ENCODE data around the gene ENC1. TPM values are rescaled to one million over a fixed set of nuclear protein-coding genes. Genes with fewer than 3 reads are reported as not detected.
A peak's percentile ranks its signal among the peaks of the same experiment; 100 is the strongest.

Gene ENC1
- total and polyA plus RNA-seq, 10 of the 15 experiments (the other 5 are each of a cell fraction or from before 2014, with no cell fraction given) = 8.2 to 55.5 (median 32.1) TPM

- peaks cover 5% of the 10 kb centered on the region; the same call in 1 of the 2 replicates for H3K79me2 ChIP-seq (ENCODE audit: control insufficient read depth, insufficient read depth, low read length)
- CTCF ChIA-PET = interaction anchor here (1.0 to 6.0 kb wide), 2 partner anchors 12 to 139 kb away, joined by 3 to 38 read pairs; partner anchors contain the start of gene ENC1
- no peak overlapping the region for H3K27ac ChIP-seq (ENCODE audit: control insufficient read depth, insufficient read depth)
Measured at GRCh38 chr5:74629326-74629725, 11.2 kb downstream of the ENC1 start.

GRCh38 chr5:74628359-74628758 is 12.2 kb downstream of the ENC1 start:
- Histone ChIP-seq H3K4me1 (ENCODE audit: control insufficient read depth, insufficient read depth, low read length) (peaks cover 25% of the 10 kb centered on the region), H3K27ac (ENCODE audit: control insufficient read depth, insufficient read depth) (no peak overlapping the region), H4K20me1 (ENCODE audit: control insufficient read depth, insufficient read depth) (no peaks in the 10 kb centered on the region), H3K9ac (ENCODE audit: control insufficient read depth, insufficient read depth, low read length) (no peak overlapping the region), H3K79me2 (ENCODE audit: control insufficient read depth, insufficient read depth, low read length) (peaks cover 5% of the 10 kb centered on the region; the same call in 1 of the 2 replicates), H3K36me3 (ENCODE audit: control insufficient read depth in 2 of 2, insufficient read depth in 2 of 2, low read length in 1 of 2) (peaks cover 0 to 3% of the 10 kb centered on the region in 2 experiments; a peak in 3 of 4 replicates), H2AFZ (ENCODE audit: control insufficient read depth, low read depth, low read length) (no peak overlapping the region), H3K9me3 (replicated peaks; ENCODE audit: control insufficient read depth, insufficient read depth, low read length) (no peaks in the 10 kb centered on the region; the same call in 2 of the 3 replicates), H3K4me2 (ENCODE audit: control insufficient read depth, insufficient read depth) (no peak overlapping the region), H3K4me3 (no peak overlapping the region), H3K27me3 (replicated peaks in 1 of 2; ENCODE audit: control insufficient read depth in 2 of 2, insufficient read depth in 2 of 2, low read length in 1 of 2) (no peaks in the 10 kb centered on the region)
- no peak for FAIRE-seq
- WGBS (ENCODE audit: insufficient coverage, insufficient replicate concordance, low lambda C conversion rate, missing lambda C conversion rate) = 77% methylated on average over 6 of the region's 6 CpGs
- RAD21 ChIA-PET (ENCODE audit: unreplicated experiment) = interaction anchor here (1.0 kb wide), 1 partner anchor 12 kb away, joined by 5 read pairs; the partner anchor contains the start of gene ENC1
- no TSS peak for BruUV-seq (replicated peaks)
- SMC1A ChIA-PET (ENCODE audit: uncharacterized antibody, unreplicated experiment) = interaction anchor here (3.6 kb wide), 1 partner anchor 10 kb away, joined by 28 read pairs; the partner anchor contains the start of gene ENC1
- intact Hi-C loops (cut with micrococcal nuclease; ENCODE audit: unreplicated experiment) = no loop called here
- POLR2A ChIA-PET = no interaction called here
- ATAC-seq = no peak
- CTCF ChIA-PET = interaction anchor here (0.9 kb wide), 1 partner anchor 590 kb away, joined by 3 read pairs; no protein-coding TSS in a partner anchor
- DNase-seq (ENCODE audit: low read depth, low spot score) = no peak
- in situ Hi-C loops (cut with MboI) = no loop called here
- TF ChIP-seq CTCF (IDR thresholded peaks at IDR 0.05 in 2 of 3, conservative IDR thresholded peaks at IDR 0.05 in 1 of 3; ENCODE audit: control insufficient read depth in 2 of 3, extremely low read depth in 1 of 3, insufficient read depth in 1 of 3, low read depth in 3 of 3, low read length in 3 of 3) = no peak
- 0 out of 2 replicates have a peak, but pooled peaks have one; percentile 20 for TF ChIP-seq MXI1 (IDR thresholded peaks at IDR 0.05; ENCODE audit: low read depth, low read length)
- TF ChIP-seq NFYB (IDR thresholded peaks at IDR 0.05; ENCODE audit: insufficient read depth, low read depth, low read length) = no peak
- no peak for TF ChIP-seq NBN (IDR thresholded peaks at IDR 0.05)
- TF ChIP-seq RELA (IDR thresholded peaks at IDR 0.05; ENCODE audit: borderline replicate concordance, partially characterized antibody) = no peak
- 0 out of 2 replicates have a peak, but pooled peaks have one; percentile 33 for TF ChIP-seq ZNF687 (IDR thresholded peaks at IDR 0.05)
- TF ChIP-seq BHLHE40 (IDR thresholded peaks at IDR 0.05; ENCODE audit: borderline replicate concordance in 1 of 2, low read depth in 2 of 2, low read length in 1 of 2) = peak in 1 of 2 experiments; percentile 34; a peak in 1 of 4 replicates
- TF ChIP-seq YBX1 (IDR thresholded peaks at IDR 0.05) = no peak
- TF ChIP-seq ZNF622 (IDR thresholded peaks at IDR 0.05) = no peak

More at GRCh38 chr5:74629326-74629725, 11.2 kb downstream of the ENC1 start:
- ChIA-PET POLR2A (interaction anchor here (1.3 kb wide), 1 partner anchor 9 kb away, joined by 3 read pairs; no protein-coding TSS in a partner anchor), RAD21 (ENCODE audit: unreplicated experiment) (interaction anchor here (1.1 to 5.2 kb wide), 3 partner anchors 12 to 237 kb away, joined by 3 to 34 read pairs (median 17); partner anchors contain the start of gene ENC1), SMC1A (ENCODE audit: uncharacterized antibody, unreplicated experiment) (interaction anchor here (0.5 to 5.9 kb wide), 11 partner anchors 8 to 949 kb away, joined by 3 to 51 read pairs (median 3); partner anchors contain the start of gene ENC1)
- intact Hi-C loops (cut with micrococcal nuclease; ENCODE audit: unreplicated experiment) = no loop called here
- H3K4me2 ChIP-seq (ENCODE audit: control insufficient read depth, insufficient read depth) = no peak overlapping the region
- H2AFZ ChIP-seq (ENCODE audit: control insufficient read depth, low read depth, low read length) = no peak overlapping the region
- H3K27me3 ChIP-seq (replicated peaks in 1 of 2; ENCODE audit: control insufficient read depth in 2 of 2, insufficient read depth in 2 of 2, low read length in 1 of 2) = no peaks in the 10 kb centered on the region
- ATAC-seq (no peak), DNase-seq (ENCODE audit: low read depth, low spot score) (no peak), FAIRE-seq (no peak)
- no peaks in the 10 kb centered on the region; the same call in 2 of the 3 replicates for H3K9me3 ChIP-seq (replicated peaks; ENCODE audit: control insufficient read depth, insufficient read depth, low read length)
- no peaks in the 10 kb centered on the region for H4K20me1 ChIP-seq (ENCODE audit: control insufficient read depth, insufficient read depth)
- BruUV-seq (replicated peaks) = no TSS peak
- TF ChIP-seq POLR2AphosphoS5 (IDR thresholded peaks at IDR 0.05; ENCODE audit: low read length) = 0 out of 2 replicates have a peak, but pooled peaks have one; percentile 22
- no peak for TF ChIP-seq YBX1 (IDR thresholded peaks at IDR 0.05)
- H3K9ac ChIP-seq (ENCODE audit: control insufficient read depth, insufficient read depth, low read length) = no peak overlapping the region
- 83% methylated on average over 4 of the region's 4 CpGs for WGBS (ENCODE audit: insufficient coverage, insufficient replicate concordance, low lambda C conversion rate, missing lambda C conversion rate)
- H3K36me3 ChIP-seq (ENCODE audit: control insufficient read depth in 2 of 2, insufficient read depth in 2 of 2, low read length in 1 of 2) = peaks cover under 1 to 4% of the 10 kb centered on the region in 2 experiments; a peak in 3 of 4 replicates
- no peak overlapping the region for H3K4me3 ChIP-seq
- H3K4me1 ChIP-seq (ENCODE audit: control insufficient read depth, insufficient read depth, low read length) = peaks cover 30% of the 10 kb centered on the region
- in situ Hi-C loops (cut with MboI) = no loop called here

Data from GM12878 (cell line).